HG03103 (cell line): Measurements from ENCODE around the gene PLA1A.
"Not testable (repeated sequence)": the region's sequence is repeated elsewhere in the genome, so short reads cannot be mapped to it uniquely, and the experiment has no call there.

Source experiments
- ATAC-seq: cut with Tn5 transposase; IDR thresholded peaks from one replicate; pipeline ENCODE4 v1.9.1; 2021; ENCODE audit warnings: low read depth; ENCODE audit not compliant: unreplicated experiment

The PLA1A gene

GRCh38 chr3:119597548-119598288 is at the start of gene PLA1A:
Gene PLA1A (plus strand): TSS chr3:119597885. CDS start chr3:119597914, 29 bp downstream.
- ATAC-seq, result no peak

GRCh38 chr3:119548341-119548740 is 49.3 kb upstream of the PLA1A start:
- ATAC-seq, result no peak

GRCh38 chr3:119550192-119550910 is 47.3 kb upstream of the PLA1A start:
- ATAC-seq, result peak; percentile 37

GRCh38 chr3:119551598-119551997 is 46.1 kb upstream of the PLA1A start:
- no peak for ATAC-seq

GRCh38 chr3:119552928-119553327 is 44.8 kb upstream of the PLA1A start:
- ATAC-seq, result not testable (repeated sequence)

- ATAC-seq, result no peak
These were observed 43.8 kb upstream of the PLA1A start for GRCh38 chr3:119553823-119554415.

- ATAC-seq, result no peak
These were observed 42.4 kb upstream of the PLA1A start for GRCh38 chr3:119555309-119555735.

- ATAC-seq, result no peak
These were observed 41.8 kb upstream of the PLA1A start for GRCh38 chr3:119555929-119556328.

- ATAC-seq, result no peak
These were observed 40.4 kb upstream of the PLA1A start for GRCh38 chr3:119557192-119557876.

- no peak for ATAC-seq
These were observed 39.8 kb upstream of the PLA1A start for GRCh38 chr3:119557877-119558269.

- ATAC-seq, result no peak
These were observed 38.9 kb upstream of the PLA1A start for GRCh38 chr3:119558626-119559317.

GRCh38 chr3:119559441-119559963 is 38.2 kb upstream of the PLA1A start, which contains the start of gene CD80:
Gene CD80 (minus strand): TSS chr3:119559614. CDS start chr3:119557728, 1,886 bp downstream.
- peak; percentile 47 for ATAC-seq

GRCh38 chr3:119560160-119560559 is 37.5 kb upstream of the PLA1A start:
- ATAC-seq, result no peak

GRCh38 chr3:119562307-119562961 is 35.3 kb upstream of the PLA1A start:
- ATAC-seq, result peak; percentile 60

- not testable (repeated sequence) for ATAC-seq
These were observed 34.4 kb upstream of the PLA1A start for GRCh38 chr3:119563334-119563733.

- ATAC-seq, result no peak
These were observed 28.5 kb upstream of the PLA1A start for GRCh38 chr3:119569156-119569555.

- ATAC-seq, result peak; percentile 65
These were observed 27.5 kb upstream of the PLA1A start for GRCh38 chr3:119570229-119570628.

GRCh38 chr3:119571230-119571629 is 26.5 kb upstream of the PLA1A start:
- ATAC-seq, result no peak

GRCh38 chr3:119571688-119572087 is 26.0 kb upstream of the PLA1A start:
- no peak for ATAC-seq
